HG03378 (cell line): ENCODE measurements around the gene LDLRAD4.

Experiments used
- ATAC-seq: cut with Tn5 transposase; IDR thresholded peaks from one replicate; pipeline ENCODE4 v1.9.1; 2021; ENCODE audit warnings: mild to moderate bottlenecking, moderate library complexity; ENCODE audit not compliant: unreplicated experiment

Gene LDLRAD4

GRCh38 chr18:13302457-13303225 lies 84.1 kb downstream of the LDLRAD4 start:
- no peak for ATAC-seq

- ATAC-seq, result no peak
Observed at GRCh38 chr18:13303756-13304364, 85.3 kb downstream of the LDLRAD4 start.

- no peak for ATAC-seq
Observed at GRCh38 chr18:13305301-13305700, 86.7 kb downstream of the LDLRAD4 start.

GRCh38 chr18:13306583-13306982 lies 88.0 kb downstream of the LDLRAD4 start:
- ATAC-seq, result no peak

- no peak for ATAC-seq
Observed at GRCh38 chr18:13308369-13308768, 89.8 kb downstream of the LDLRAD4 start.

GRCh38 chr18:13309031-13309747 lies 90.6 kb downstream of the LDLRAD4 start:
- no peak for ATAC-seq

GRCh38 chr18:13309748-13310670 lies 91.4 kb downstream of the LDLRAD4 start:
- no peak for ATAC-seq

GRCh38 chr18:13311193-13311592 lies 92.6 kb downstream of the LDLRAD4 start:
- ATAC-seq, result no peak

GRCh38 chr18:13312515-13312914 lies 94.0 kb downstream of the LDLRAD4 start:
- ATAC-seq, result no peak

GRCh38 chr18:13313006-13313686 lies 94.6 kb downstream of the LDLRAD4 start:
- no peak for ATAC-seq

GRCh38 chr18:13315000-13315399 lies 96.4 kb downstream of the LDLRAD4 start:
- no peak for ATAC-seq

GRCh38 chr18:13316063-13316462 lies 97.5 kb downstream of the LDLRAD4 start:
- ATAC-seq, result no peak

- ATAC-seq, result no peak
Observed at GRCh38 chr18:13317801-13318200, 99.2 kb downstream of the LDLRAD4 start.

GRCh38 chr18:13318731-13319501 lies 100.4 kb downstream of the LDLRAD4 start:
- ATAC-seq, result no peak

- ATAC-seq, result no peak
Observed at GRCh38 chr18:13319629-13320028, 101.1 kb downstream of the LDLRAD4 start.

- no peak for ATAC-seq
Observed at GRCh38 chr18:13320096-13320495, 101.5 kb downstream of the LDLRAD4 start.

- ATAC-seq, result no peak
Observed at GRCh38 chr18:13320891-13321425, 102.4 kb downstream of the LDLRAD4 start.

GRCh38 chr18:13321923-13322322 lies 103.4 kb downstream of the LDLRAD4 start:
- no peak for ATAC-seq

GRCh38 chr18:13323186-13323585 lies 104.6 kb downstream of the LDLRAD4 start:
- ATAC-seq, result no peak
